HG03521 (cell line): Measurements from ENCODE around the gene CEMIP.

Experiments used
- ATAC-seq: cut with Tn5 transposase; IDR thresholded peaks from one replicate; pipeline ENCODE4 v1.9.1; 2021; ENCODE audit warnings: mild to moderate bottlenecking, moderate library complexity; ENCODE audit not compliant: unreplicated experiment

Gene CEMIP

DNA sequence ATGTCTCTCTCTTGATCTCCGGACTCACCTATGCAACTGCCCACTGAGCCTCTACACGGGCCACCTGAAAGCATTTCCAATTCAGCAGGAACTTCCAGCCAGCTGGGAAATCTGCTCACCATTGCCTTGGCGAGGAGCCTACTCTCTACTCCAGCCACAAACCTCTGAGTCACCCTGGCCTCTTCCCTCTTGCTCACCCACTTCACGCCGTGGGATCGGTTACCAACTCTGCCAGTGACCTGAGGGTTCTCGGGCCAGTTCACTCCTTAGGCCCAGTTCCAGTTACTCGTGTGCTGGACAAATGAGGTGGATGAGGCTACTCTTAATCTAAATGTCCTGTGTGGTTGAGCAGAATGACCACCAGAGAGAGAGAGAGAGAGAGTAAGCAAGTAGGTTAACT, 70.1 kb downstream of the CEMIP start:
- ATAC-seq, result no peak

DNA sequence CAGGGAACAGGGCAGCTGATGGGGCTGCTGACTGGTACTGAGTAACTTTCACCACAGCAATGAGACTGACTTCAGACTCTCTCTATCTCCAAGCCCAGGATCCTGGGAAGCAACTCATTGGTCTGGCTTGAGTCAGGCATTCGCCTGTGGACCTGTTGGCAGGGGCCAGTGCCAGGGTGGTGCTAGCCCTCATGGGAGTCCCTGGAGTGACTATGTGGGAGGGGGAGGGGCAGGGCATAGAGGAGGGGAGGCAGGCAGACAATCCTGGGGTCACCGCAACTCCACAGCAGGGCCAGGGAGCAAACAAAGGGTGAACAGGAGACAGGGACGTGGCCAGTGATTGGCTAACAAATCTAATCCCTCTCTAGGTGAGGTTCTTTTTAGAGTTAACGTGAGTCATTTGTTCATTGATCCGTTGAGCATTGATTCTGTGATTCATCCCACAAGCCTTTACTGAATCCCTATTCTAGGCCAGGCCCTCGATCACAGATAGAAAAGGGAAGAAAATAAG, 71.8 kb downstream of the CEMIP start:
- ATAC-seq, result no peak

DNA sequence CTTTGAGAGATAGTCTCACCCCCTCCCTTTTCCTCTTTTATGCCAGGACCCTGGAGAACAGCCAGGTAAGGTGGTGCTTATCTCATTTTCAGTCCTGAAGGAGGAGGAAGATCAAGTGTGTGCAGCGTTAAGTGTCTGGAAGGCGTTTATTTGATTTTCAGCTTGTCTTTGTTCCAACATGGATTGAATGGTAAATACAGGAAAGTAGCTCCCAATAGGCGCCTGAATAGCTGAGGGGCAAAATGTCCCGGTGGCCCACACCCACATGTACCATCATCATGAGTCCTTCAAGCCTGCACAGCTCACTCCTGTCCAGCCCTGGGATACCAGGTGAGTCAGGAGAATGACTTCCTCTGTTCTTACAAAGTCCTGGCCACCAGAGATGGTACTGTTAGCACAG, 73.5 kb downstream of the CEMIP start:
- ATAC-seq, result no peak

DNA sequence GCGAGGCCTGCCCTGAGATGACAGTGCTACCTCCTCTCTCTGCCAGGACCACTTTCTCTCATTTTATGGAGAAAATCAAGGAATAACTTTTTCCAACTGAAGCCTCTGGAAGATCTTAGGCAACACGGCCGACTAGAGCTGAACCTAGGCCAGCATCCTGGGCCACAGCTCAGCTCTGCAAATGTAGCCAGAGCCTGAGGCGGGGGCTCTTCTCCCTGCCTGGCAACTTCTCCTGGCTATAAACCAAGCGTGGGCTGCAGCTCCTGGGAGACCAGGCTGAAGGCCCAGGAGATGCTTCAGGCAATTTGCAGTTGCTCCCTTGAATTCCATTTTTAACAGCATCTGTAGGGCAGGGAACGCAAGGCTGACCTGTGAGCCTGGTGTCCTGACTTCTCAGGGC, 74.9 kb downstream of the CEMIP start:
- ATAC-seq, result no peak

DNA sequence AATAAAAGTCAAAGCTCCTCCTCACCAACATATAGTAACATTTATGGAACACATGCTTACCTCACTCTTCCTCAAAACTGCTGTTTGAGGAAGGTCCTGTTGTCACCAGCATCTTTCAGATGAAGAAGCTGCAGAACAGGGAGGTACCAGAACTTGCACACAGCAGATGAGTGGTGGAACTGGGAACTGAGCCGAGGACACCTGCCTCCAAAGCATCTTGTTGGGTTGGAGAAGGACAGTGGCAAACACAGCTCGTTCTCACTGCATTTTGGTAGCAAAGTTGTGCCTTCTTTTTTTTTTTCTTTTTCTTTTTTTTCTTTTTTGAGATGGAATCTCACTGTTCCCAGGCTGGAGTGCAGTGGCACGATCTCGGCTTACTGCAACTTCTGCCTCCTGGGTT, 76.0 kb downstream of the CEMIP start:
- no peak for ATAC-seq

DNA sequence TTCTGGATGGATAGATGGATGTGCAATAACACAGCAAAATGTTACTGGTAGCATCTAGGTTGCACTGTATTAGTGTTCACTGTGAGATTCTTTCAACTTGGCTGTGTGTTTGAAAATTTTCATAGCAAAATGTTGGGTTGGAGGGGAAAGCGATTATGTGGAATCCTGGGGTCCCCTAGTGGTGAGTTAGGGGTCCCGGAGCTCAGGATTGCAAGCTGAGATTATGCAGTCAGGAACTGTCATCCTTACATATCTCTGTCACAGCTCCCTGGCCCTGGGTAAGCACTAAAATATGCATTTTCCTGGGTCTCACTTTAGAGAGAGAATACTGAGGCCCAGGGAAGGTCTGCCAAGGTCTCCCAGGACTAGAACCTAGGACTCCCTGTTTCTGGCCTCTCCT, 77.2 kb downstream of the CEMIP start:
- ATAC-seq, result no peak

DNA sequence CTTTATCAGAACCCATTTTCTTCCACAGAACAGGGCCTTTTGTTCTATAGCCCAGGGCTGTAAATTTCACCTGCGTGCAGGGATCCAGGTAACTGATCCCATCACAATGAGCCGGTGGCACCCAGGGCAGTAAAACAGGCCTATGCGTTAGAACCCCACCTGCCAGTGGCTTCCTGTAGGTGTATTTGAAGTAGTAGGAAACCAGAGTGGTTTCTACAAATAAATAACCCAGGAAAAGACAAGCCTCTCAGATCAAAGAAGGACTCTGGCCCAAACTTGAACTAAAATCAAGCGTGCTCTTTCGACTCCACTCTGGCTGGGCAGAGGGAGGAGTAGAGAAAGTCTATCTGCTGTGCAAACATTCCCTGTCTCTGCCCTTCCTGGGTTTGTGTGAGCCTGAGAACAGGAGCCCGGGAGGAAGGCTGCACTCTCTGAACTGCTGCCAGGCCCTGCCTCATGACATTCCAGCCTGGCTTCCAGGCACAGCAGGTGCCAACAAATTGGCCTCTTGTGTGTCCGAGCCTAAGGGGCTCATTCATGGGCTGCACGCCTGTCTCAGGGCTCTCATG, 77.7 kb downstream of the CEMIP start:
- ATAC-seq, result no peak

DNA sequence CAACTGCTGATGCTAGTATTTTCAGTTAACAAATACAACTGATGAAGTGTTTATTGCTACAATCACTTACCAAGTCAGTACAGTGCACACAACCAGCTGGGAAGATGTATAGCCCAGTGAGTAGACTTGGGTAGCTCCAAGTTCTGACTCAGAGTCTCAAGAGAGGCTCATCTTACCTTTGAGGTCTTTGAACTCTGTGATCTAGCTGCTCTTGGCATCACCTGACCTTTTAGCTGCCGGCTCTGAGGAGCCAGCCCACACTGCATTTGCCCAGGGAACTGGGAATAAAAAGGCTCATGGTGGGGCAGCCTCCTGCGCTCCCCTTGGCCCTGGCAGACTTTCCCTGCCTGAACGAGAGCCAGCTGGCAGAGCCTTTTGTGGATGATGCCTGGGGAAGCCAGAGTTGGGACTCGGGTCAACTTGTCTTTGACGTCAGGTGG, 82.6 kb downstream of the CEMIP start:
- ATAC-seq, result no peak

DNA sequence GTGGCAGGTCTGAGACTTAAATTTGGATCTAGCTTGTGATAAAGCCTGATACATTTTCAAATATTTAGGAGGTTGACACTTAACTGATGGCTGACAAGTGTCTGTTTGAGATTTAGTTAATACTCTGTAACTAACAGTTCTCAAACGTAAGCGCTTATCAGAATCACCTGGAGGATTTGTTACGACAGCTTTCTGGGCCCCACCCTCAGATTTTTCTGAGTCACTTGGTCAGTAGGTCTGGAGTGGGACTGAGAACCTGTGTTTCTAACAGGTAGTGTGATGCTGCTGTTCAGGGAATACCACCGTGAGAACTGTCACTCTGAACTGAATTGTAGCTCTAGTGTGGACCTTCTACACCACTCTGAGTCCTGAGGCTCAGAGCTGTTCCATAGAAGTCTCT, 85.5 kb downstream of the CEMIP start:
- ATAC-seq, result no peak

DNA sequence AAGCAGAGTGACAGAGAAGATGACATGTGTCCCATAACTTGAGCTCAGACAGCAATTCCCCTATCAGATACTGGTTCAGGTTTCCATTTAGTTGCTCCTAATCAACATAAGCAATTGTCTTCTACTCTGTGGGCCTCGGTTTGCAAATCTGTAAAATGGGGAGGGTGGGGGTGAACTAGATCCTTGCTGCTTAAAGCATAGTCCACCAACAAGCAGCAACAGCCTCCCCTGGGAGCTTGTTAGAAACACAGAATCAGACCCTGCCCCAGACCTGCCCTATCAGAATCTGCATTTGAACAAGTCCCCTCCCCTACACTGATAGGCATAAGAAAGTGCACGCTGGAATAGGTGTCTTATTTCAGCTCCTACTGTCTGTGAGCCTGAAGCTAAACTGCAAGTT, 87.8 kb downstream of the CEMIP start:
- no peak for ATAC-seq

DNA sequence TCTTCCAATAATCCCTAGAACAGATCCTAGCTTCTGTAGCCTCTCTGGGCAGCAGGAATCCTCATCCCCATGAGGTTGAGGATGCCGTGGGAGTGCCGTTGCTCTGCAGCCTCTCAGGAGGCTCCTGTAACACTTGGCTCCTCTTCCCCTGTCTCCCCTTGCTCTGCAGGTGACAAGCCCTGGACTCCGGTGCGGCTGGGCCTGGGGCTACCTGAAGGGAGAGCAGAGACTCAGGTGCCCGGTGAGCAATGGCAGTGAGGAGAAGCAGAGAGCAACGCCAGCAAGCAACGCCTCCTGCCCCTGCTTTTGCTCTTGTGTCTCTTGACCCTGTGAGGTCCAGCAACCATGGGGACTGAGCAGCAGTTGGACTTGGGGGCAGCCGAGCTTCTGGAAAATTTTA, 91.2 kb downstream of the CEMIP start:
- no peak for ATAC-seq

DNA sequence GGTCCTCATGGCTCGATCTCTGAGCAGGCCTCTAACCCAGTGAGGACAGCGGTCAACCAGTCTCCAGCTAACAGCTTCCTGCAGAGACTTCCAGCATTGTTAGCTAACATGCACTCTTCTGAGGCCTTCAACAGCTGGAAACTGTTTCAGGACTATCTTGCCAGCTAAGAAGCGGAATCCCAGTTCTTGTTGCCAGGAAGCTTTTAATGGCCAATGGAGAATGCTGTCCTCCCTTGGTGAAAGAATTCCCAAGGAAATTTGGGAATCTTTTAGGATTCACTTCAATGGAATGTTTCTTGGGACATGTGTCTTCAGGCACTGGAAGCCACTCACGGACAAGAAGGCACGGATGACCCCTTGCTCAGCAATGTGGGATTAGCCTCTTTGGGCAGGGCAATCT, 91.7 kb downstream of the CEMIP start:
- no peak for ATAC-seq

DNA sequence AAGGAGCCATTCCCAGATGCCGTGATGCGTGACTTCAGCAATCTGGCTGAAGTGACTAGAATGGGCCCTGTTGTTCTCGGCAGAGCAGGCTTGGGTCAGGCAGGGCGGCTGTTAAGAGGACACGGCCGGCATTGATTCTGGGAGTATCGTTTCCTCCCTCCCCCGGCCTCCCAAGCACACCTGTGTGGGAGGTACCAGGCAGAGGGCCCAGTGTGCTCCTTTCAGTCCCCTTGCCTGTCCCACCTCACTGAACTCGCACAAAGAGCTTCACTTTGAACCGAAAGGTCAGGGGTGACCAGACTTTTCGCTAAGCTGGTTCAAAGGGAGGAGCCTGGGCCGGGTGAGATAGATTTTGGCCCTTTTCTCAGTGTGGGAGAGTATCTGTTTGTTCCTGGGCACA, 92.7 kb downstream of the CEMIP start:
- no peak for ATAC-seq

DNA sequence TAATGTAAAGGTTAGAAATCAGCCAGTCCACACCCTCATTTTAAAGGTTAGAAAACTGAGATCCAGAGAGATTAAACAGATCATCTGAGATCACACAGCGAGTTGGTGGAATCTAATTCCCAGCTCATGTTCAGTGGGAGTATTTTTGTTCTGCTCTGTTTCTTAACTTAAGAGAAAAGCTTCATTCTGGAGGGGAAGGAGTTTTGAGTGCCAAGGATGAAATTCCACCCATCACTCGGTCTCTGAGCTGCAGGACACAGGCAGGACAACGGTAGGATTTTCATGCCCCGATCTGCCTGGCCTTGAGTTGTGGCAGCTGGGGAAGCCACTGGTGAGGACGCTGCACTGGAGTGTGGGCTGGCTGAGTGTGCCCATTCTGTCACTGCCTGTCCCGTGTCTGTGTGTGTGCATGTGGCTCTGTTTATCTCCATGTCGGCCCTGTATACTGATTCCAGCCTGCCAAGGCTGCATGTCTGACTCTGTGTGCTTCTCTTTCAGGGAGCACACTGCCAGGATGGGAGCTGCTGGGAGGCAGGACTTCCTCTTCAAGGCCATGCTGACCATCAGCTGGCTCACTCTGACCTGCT, 94.3 kb downstream of the CEMIP start:
- no peak for ATAC-seq

DNA sequence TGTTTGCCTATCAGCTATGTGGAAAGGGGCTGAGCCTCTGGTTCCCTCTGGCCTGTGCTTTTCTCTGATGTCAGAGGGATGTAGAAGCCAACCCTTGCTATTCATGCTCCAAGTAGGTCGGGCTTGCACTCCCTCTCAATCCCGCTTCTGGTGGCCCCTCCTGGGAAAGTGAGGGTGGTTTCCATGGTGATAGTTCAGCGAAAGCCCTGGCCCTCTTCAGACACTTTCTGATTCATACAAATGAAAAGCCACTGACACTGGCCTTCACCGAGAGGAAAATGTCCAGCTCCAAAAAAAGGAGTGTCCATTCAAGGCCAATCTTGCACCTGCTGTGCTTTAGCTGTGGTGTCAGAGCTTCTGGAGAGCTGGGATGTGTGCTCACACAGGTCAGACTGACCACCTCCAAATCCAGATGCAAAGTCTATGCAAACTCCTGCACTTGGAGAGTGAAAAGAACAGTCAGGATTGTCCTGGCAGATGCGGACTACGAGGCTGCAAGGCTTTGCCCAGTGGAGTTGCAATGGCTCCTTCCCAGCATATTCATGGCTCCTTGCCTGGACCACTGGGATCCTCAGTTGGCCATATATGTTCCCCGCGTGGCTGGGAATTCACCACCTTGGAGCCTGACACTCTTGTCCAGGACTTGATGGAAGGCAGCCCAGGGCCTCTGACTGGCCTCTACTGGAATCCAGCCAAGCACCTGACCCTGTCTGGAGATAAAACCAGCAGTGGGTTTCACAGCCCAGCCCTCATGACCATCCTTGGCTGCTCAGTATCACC, 96.6 kb downstream of the CEMIP start:
- no peak for ATAC-seq

DNA sequence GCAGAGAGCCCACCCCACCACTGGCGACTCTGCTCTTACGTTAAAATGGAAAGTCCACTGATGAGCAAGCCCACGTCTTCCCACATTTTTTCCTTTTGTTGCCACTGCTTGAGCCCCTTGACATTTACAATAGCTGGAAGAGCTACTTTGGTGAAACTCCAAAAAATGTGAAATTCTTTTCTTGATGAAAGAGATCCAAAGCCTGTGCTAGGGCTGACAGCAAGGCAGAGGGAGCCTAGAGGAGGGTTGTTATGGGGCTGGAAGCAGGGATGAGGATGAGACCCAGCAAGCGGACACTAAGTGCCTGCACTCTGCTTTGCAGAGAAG, 97.1 kb downstream of the CEMIP start:
- ATAC-seq, result no peak

DNA sequence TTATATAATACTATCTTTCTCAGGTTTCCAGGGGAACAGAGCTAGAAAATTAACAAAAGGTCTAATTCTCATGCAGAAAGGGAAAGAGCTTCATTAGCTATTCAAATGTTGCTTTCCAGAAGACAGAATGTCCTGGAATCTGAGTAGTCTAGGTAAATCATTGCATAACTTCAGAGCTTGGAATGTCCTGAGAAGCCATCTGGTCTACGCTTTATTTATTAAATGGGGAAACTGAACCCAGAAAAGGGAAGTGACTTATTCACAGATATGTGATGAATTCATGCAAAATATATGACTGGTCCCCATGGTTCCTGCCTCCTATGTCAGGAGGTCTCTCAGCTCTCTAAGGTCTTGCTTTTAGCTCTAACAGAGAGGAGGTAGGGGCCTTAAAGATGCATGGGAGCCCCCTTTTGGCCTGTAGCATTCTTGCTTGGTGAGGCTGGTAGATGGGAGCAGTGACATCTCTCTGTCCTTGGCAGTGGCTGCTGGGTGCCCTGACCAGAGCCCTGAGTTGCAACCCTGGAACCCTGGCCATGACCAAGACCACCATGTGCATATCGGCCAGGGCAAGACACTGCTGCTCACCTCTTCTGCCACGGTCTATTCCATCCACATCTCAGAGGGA, 99.2 kb downstream of the CEMIP start:
- no peak for ATAC-seq

DNA sequence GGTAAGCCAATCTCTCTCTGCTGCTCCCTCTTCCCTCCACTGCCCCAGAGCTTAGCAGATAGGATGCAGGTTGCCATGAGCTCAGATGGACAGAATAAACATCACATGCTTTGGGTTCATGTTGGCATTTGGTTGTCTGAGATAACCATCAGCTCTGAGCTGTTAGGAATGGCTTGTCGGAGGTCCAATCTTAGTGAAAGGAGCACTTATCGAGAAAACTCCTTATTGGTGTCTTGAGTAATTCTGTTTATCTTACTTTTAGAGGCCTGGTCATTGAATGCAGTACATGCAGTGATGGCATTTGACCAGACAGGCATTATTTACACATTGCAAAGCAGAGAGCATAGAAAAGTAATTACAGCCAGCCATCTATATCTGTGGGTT, 99.7 kb downstream of the CEMIP start:
- ATAC-seq, result no peak

DNA sequence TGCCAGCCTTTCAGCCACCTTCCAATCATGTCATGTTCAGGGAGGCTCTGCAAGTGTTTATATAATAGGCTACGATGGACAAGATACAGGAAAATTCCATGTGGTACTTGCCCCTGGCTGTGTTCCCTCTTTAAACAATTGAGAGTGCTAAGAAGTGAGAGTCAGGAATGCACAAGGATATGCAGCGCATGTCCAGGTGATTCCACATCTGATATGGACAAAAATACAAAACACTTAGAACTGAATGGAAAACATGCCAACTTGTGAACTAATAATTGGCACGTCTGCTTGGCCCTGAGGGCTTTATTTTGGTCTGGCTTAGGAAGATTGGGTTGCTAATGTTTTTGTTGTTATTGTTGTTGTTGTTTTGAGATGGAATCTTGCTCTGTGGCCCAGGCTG, 100.9 kb downstream of the CEMIP start:
- ATAC-seq, result no peak

DNA sequence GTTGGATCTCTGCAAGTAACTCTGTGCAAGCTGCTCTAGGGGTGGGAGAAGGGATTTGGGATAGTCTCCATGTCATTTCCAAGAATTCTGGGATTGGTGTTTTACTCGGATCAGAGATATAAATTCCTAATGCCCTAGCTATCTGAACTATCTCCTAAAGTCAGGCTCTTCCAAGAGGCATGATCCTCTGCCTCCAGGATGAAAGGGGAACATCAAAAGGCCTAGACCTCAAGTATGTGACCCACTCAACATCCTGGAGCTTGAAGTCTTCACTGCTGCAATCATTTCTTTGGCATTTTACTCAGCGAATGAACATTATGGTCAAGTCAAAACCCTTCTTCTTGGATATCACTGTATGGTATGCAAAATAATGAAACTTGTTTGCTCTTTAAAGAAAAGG, 104.5 kb downstream of the CEMIP start:
- ATAC-seq, result no peak

DNA sequence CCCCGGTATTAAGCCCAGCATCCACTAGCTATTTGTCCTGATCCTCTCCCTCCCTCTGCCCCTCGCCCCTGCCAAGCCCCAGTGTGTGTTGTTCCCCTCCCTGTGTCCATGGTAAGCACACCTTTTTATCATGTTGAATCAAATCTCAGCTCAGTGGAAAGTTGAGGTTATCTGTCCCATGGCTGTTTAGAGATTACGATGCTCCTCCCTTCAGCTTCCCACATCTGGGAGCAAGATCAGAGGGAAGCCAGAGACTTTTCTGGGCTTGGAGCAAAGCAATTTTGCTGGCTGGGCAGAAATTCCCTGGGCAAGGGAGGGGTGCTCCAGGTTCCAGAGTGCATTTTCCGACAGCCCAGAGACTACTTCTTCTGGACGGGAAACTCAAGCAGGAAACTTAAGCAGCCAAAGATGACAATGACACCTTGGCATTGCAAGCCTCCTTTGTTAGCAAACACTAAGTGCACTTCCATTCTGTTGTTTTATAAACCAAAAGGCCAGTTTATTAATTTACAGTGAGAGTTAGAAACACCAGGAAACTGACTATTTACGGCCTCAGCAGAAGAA, 105.9 kb downstream of the CEMIP start:
- ATAC-seq, result no peak

DNA sequence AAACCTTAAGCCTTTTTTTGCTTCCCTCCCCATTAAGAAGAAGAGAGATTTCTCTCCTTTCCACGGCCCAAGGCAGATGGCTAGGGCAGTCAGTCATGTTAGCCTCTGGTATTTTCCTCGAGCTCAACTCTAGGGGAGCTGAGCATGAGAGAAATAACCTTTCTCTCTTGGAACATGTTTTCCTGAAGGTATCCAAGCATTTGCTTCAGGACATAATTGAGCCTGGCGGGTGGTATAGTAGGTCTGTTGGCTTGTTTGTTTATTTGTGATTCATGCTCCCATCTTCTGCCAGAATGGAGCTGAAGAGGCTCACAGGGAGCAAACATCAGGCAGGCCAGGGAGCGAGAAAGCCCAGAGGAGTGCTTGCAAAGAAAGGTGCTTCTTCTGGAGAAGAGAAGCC, 108.0 kb downstream of the CEMIP start:
- ATAC-seq, result no peak
